ENCODE results near the gene LCN6.
"Not testable (repeated sequence)": the region's sequence is repeated elsewhere in the genome, so short reads cannot be mapped to it uniquely, and the experiment has no call there.

GRCh38 chr9:136711219-136711648 lies 37.1 kb downstream of the LCN6 start:
- not testable (repeated sequence) for TF ChIP-seq HMGA2 (CRISPR knock-in tag; IDR thresholded peaks at IDR 0.05); ATF1 (CRISPR knock-in tag; IDR thresholded peaks at IDR 0.05); TP53 (CRISPR knock-in tag; IDR thresholded peaks at IDR 0.05); SP1 (CRISPR knock-in tag; conservative IDR thresholded peaks at IDR 0.05); AFF4 (CRISPR knock-in tag; IDR thresholded peaks at IDR 0.05; ENCODE audit: borderline replicate concordance); FOXK1 (CRISPR knock-in tag; IDR thresholded peaks at IDR 0.05); KAT7 (CRISPR knock-in tag; IDR thresholded peaks at IDR 0.05; ENCODE audit: borderline replicate concordance); STAT6 (CRISPR knock-in tag; conservative IDR thresholded peaks at IDR 0.05; ENCODE audit: low read depth); ZNF512 (CRISPR knock-in tag; IDR thresholded peaks at IDR 0.05; ENCODE audit: borderline replicate concordance)
- TF ChIP-seq, protein P1, sequence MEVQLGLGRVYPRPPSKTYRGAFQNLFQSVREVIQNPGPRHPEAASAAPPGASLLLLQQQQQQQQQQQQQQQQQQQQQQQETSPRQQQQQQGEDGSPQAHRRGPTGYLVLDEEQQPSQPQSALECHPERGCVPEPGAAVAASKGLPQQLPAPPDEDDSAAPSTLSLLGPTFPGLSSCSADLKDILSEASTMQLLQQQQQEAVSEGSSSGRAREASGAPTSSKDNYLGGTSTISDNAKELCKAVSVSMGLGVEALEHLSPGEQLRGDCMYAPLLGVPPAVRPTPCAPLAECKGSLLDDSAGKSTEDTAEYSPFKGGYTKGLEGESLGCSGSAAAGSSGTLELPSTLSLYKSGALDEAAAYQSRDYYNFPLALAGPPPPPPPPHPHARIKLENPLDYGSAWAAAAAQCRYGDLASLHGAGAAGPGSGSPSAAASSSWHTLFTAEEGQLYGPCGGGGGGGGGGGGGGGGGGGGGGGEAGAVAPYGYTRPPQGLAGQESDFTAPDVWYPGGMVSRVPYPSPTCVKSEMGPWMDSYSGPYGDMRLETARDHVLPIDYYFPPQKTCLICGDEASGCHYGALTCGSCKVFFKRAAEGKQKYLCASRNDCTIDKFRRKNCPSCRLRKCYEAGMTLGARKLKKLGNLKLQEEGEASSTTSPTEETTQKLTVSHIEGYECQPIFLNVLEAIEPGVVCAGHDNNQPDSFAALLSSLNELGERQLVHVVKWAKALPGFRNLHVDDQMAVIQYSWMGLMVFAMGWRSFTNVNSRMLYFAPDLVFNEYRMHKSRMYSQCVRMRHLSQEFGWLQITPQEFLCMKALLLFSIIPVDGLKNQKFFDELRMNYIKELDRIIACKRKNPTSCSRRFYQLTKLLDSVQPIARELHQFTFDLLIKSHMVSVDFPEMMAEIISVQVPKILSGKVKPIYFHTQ (CRISPR knock-in tag; IDR thresholded peaks at IDR 0.05), result not testable (repeated sequence)
- TF ChIP-seq, protein P2, sequence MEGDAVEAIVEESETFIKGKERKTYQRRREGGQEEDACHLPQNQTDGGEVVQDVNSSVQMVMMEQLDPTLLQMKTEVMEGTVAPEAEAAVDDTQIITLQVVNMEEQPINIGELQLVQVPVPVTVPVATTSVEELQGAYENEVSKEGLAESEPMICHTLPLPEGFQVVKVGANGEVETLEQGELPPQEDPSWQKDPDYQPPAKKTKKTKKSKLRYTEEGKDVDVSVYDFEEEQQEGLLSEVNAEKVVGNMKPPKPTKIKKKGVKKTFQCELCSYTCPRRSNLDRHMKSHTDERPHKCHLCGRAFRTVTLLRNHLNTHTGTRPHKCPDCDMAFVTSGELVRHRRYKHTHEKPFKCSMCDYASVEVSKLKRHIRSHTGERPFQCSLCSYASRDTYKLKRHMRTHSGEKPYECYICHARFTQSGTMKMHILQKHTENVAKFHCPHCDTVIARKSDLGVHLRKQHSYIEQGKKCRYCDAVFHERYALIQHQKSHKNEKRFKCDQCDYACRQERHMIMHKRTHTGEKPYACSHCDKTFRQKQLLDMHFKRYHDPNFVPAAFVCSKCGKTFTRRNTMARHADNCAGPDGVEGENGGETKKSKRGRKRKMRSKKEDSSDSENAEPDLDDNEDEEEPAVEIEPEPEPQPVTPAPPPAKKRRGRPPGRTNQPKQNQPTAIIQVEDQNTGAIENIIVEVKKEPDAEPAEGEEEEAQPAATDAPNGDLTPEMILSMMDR (IDR thresholded peaks at IDR 0.05), result not testable (repeated sequence)
- TF ChIP-seq, protein P3, sequence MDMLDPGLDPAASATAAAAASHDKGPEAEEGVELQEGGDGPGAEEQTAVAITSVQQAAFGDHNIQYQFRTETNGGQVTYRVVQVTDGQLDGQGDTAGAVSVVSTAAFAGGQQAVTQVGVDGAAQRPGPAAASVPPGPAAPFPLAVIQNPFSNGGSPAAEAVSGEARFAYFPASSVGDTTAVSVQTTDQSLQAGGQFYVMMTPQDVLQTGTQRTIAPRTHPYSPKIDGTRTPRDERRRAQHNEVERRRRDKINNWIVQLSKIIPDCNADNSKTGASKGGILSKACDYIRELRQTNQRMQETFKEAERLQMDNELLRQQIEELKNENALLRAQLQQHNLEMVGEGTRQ (CRISPR knock-in tag; IDR thresholded peaks at IDR 0.05), result not testable (repeated sequence)

Measured in WTC11 (cell line).